Cardiac fibroblast (primary cell): ENCODE results near the gene EFCAB5.

Source experiments
- DNase-seq, 2 donors: peaks; one replicate each; pipeline versions ENCODE4 v3.0.0 to v3.0.0-alpha.2; 2010; ENCODE audit warnings: low read depth in 2 of 2
- H3K4me3 ChIP-seq, 2 donors: replicated peaks in 1 of 2; 1 replicate in 1 of 2; 2 replicates in 1 of 2; pipeline ENCODE4 v1.5.1; 2011; ENCODE audit warnings: low read depth in 2 of 2, low read length in 2 of 2, mild to moderate bottlenecking in 2 of 2, moderate library complexity in 1 of 2
- CTCF ChIP-seq: IDR thresholded peaks from one replicate; pipeline ENCODE4 v1.5.1; 2011; ENCODE audit warnings: low read depth, mild to moderate bottlenecking, low read length, inconsistent platforms

The EFCAB5 gene

DNA sequence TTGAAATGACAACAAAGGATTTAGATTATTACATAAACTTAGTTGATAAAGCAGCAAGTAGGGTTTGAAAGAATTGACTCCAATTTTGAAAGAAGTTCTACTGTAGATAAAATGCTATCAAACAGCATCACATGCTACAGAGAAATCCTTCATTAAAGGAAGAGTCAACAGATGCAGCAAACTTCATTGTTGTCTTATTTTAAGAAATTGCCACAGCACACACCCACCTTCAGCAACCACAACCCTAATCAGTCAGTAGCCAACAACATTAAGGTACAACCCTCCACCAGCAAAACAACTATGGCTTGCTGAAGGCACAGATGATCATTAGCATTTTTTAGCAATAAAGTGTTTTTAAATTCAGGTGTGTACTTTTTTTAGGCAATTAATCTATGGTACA lies 100.1 kb downstream of the EFCAB5 start:
- TF ChIP-seq CTCF, result no peak
- no peak for DNase-seq
- H3K4me3 ChIP-seq, result no peak overlapping the region

- no peak overlapping the region for H3K4me3 ChIP-seq
- TF ChIP-seq CTCF, result no peak
- DNase-seq, result no peak
Measured at GRCh38 chr17:30062372-30062771, 120.9 kb downstream of the EFCAB5 start.

GRCh38 chr17:30064738-30065137 lies 123.3 kb downstream of the EFCAB5 start:
- no peak overlapping the region for H3K4me3 ChIP-seq
- TF ChIP-seq CTCF, result no peak
- no peak for DNase-seq

- no peak for DNase-seq
- no peak for TF ChIP-seq CTCF
- H3K4me3 ChIP-seq, result no peak overlapping the region
Measured at GRCh38 chr17:30068465-30068864, 127.0 kb downstream of the EFCAB5 start.

GRCh38 chr17:30074254-30074653 lies 132.8 kb downstream of the EFCAB5 start:
- no peak overlapping the region for H3K4me3 ChIP-seq
- no peak for TF ChIP-seq CTCF
- DNase-seq, result no peak

- H3K4me3 ChIP-seq, result no peak overlapping the region
- no peak for TF ChIP-seq CTCF
- DNase-seq, result peak in 1 of 2 donors; percentile 11
Measured at GRCh38 chr17:30074730-30075129, 133.3 kb downstream of the EFCAB5 start.

- no peak overlapping the region for H3K4me3 ChIP-seq
- TF ChIP-seq CTCF, result no peak
- no peak for DNase-seq
Measured at GRCh38 chr17:30082773-30083172, 141.3 kb downstream of the EFCAB5 start.
